GM12891 (cell line): ENCODE results near the gene CREB5.

ENCODE experiments used
- PAX5 ChIP-seq: IDR thresholded peaks from 2 replicates; pipeline ENCODE4 v1.6.1; 2011; ENCODE audit warnings: low read length, moderate library complexity, mild to moderate bottlenecking; ENCODE audit not compliant: insufficient read depth, severe bottlenecking
- POLR2A ChIP-seq: IDR thresholded peaks from 2 replicates; pipeline ENCODE4 v1.6.1; 2011; ENCODE audit warnings: low read depth, low read length, control low read depth
- POLR2AphosphoS5 ChIP-seq: IDR thresholded peaks from 2 replicates; pipeline ENCODE4 v1.6.1; 2011; ENCODE audit warnings: low read depth, low read length, control low read depth
- POU2F2 ChIP-seq: IDR thresholded peaks from 2 replicates; pipeline ENCODE4 v1.6.1; 2011; ENCODE audit warnings: low read depth, mild to moderate bottlenecking, control low read depth, low read length, moderate library complexity
- SPI1 ChIP-seq: IDR thresholded peaks from 2 replicates; pipeline ENCODE4 v1.6.1; 2011; ENCODE audit warnings: low read depth, low read length, control low read depth
- TAF1 ChIP-seq: IDR thresholded peaks from 2 replicates; pipeline ENCODE4 v1.6.1; 2011; ENCODE audit warnings: low read depth, low read length, control low read depth

- TF ChIP-seq POLR2AphosphoS5 = no peak
- no peak for TF ChIP-seq POLR2A
- no peak for TF ChIP-seq SPI1
- TF ChIP-seq PAX5 = no peak
- TF ChIP-seq TAF1 = no peak
- TF ChIP-seq POU2F2 = no peak
These were observed 253.8 kb downstream of the CREB5 start for GRCh38 chr7:28666154-28666553.
